ENCODE measurements around the gene ECE1. TPM values are rescaled to one million over a fixed set of nuclear protein-coding genes. Genes with fewer than 3 reads are reported as not detected.

The ECE1 gene
- total RNA-seq, 1 donor from 2014 or later: 336 TPM

DNA sequence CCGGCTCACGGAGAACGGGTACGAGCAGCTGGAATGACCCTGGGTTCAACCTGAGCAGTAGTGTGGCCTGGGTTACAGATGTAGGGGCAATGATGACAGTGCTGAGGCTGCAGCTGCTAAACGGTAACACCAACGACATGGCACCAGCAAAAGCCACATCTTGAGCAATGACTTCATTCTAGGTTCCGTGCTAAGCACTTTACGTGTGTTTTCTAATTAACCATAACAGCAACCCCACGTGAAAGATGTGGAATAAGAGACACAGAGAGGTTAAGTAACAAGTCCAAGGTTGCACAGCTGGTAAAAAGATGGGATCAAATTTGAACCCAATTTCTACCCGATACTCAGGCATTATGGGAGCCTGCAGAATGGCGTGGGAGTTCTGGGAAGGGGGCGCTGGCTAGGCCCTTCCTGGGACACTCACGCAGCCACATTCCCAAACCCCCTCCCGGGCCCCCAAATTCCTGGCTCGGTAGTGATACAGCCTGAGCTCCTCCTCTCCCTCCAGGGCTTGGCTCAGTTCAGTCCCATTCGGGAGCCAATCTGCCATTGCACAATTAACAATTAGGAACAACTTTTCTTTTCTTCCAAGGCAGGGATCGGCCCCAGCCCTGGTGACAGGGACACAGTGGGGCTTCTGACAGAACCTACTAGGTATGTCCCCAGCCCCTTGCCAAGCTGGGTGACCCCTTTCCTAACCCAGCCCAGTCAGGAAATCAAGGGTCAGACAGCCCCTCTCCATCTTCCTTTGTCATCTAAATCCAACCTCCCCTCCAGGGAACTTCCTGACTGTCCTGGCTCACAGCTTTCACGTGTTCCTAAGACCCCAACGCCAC lies 23.8 kb upstream of the ECE1 start:
- Histone ChIP-seq H3K27ac (peak overlapping the region; percentile 94 to 97), H3K9me3 (no peaks in the 10 kb centered on the region), H3K36me3 (no peaks in the 10 kb centered on the region), H3K4me3 (no peak overlapping the region), H3K27me3 (no peaks in the 10 kb centered on the region), H3K4me1 (peaks cover 24 to 80% of the 10 kb centered on the region in 2 donors)
- DNase-seq (ENCODE audit: low spot score in 2 of 2): peak in 1 of 2 donors; percentile 84
- TF ChIP-seq, protein P1, sequence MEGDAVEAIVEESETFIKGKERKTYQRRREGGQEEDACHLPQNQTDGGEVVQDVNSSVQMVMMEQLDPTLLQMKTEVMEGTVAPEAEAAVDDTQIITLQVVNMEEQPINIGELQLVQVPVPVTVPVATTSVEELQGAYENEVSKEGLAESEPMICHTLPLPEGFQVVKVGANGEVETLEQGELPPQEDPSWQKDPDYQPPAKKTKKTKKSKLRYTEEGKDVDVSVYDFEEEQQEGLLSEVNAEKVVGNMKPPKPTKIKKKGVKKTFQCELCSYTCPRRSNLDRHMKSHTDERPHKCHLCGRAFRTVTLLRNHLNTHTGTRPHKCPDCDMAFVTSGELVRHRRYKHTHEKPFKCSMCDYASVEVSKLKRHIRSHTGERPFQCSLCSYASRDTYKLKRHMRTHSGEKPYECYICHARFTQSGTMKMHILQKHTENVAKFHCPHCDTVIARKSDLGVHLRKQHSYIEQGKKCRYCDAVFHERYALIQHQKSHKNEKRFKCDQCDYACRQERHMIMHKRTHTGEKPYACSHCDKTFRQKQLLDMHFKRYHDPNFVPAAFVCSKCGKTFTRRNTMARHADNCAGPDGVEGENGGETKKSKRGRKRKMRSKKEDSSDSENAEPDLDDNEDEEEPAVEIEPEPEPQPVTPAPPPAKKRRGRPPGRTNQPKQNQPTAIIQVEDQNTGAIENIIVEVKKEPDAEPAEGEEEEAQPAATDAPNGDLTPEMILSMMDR (IDR thresholded peaks at IDR 0.05): no peak
- intact Hi-C loops (cut with DNase I): no loop called here

GRCh38 chr1:21313203-21313885 lies 23.1 kb upstream of the ECE1 start:
- Histone ChIP-seq H3K4me3 (no peak overlapping the region), H3K27me3 (no peaks in the 10 kb centered on the region), H3K4me1 (peaks cover 30 to 80% of the 10 kb centered on the region in 2 donors), H3K27ac (peak overlapping the region; percentile 94 to 97), H3K9me3 (no peaks in the 10 kb centered on the region), H3K36me3 (no peaks in the 10 kb centered on the region)
- no peak for DNase-seq (ENCODE audit: low spot score in 2 of 2)
- intact Hi-C loops (cut with DNase I): no loop called here
- TF ChIP-seq, protein P1 (IDR thresholded peaks at IDR 0.05): no peak

DNA sequence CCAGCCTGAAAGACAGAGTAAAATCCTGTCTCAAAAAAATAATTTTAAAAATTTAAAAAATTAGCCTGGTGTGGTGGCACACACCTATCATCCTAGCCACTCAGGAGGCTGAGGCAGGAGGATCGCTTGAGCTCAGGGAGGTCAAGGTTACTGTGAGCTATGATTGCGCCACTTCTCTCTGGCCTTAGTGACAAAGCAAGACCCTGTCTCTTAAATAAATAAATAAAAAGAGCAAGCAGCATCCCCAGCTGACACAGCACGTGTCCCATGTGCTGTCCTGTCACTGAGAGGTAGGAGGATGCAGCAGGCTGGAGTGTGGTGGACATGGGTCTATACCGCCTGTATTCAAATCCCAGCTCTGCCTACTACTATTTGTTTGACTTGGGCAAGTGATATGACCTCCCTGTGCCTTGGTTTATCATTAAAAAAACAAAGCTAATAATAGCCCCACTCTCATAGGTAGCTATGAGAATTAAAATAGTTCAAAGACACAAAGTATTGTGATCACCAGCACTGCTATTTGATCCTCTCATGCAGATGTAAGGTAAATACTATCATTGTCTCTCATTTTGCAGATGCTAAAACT lies 22.2 kb upstream of the ECE1 start:
- intact Hi-C loops (cut with DNase I): no loop called here
- H3K9me3 ChIP-seq: no peaks in the 10 kb centered on the region
- no peak for DNase-seq (ENCODE audit: low spot score in 2 of 2)
- peak overlapping the region; percentile 94 to 97 for H3K27ac ChIP-seq
- no peaks in the 10 kb centered on the region for H3K36me3 ChIP-seq
- H3K4me3 ChIP-seq: no peak overlapping the region
- no peaks in the 10 kb centered on the region for H3K27me3 ChIP-seq
- TF ChIP-seq, protein P1 (IDR thresholded peaks at IDR 0.05): no peak
- peaks cover 22 to 80% of the 10 kb centered on the region in 2 donors for H3K4me1 ChIP-seq

DNA sequence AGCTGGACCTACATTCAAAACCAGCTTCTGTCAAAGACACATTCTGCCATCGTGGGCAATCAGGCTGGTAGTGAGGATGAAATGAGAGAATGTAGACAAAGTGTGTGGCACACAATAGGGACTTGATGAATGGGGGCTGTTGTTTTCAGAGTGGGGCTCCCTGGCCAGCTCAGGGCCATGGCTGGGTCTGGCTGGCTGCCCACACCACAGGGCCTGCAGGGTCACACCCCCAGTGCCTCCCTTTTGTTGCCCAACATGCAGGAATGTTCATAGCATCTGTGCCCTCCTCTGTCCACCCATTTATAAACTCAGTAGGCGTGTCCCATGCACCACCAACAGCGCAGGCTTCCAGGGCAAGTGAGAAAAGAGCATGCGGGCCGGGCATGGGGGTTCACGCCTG lies 20.8 kb upstream of the ECE1 start:
- Histone ChIP-seq H3K27ac (no peak overlapping the region), H3K4me1 (peaks cover 28 to 68% of the 10 kb centered on the region in 2 donors)

More for the DNA sequence above, 20.8 kb upstream of the ECE1 start:
- intact Hi-C loops (cut with DNase I): no loop called here
- Histone ChIP-seq H3K9me3 (no peaks in the 10 kb centered on the region), H3K36me3 (no peaks in the 10 kb centered on the region), H3K4me3 (no peak overlapping the region), H3K27me3 (no peaks in the 10 kb centered on the region)
- no peak for DNase-seq (ENCODE audit: low spot score in 2 of 2)
- TF ChIP-seq, protein P1 (IDR thresholded peaks at IDR 0.05): no peak
